Activated naive CD8-positive, alpha-beta T cell treated with anti-CD3 and anti-CD28 coated beads, Interleukin-2, amount 10 ng/mL, durations not matched to agents 7 days and 5 days (primary cell): ENCODE measurements around the gene PLA2G5. TPM values are rescaled to one million over a fixed set of nuclear protein-coding genes. Genes with fewer than 3 reads are reported as not detected.
"Not testable (repeated sequence)": the region's sequence is repeated elsewhere in the genome, so short reads cannot be mapped to it uniquely, and the experiment has no call there.

Experiments
- ATAC-seq: fragments of 150-1000 bp; cut with Tn5 transposase; one replicate; pipeline ENCODE4 v1.10.0; 2021; ENCODE audit warnings: low read depth, moderate library complexity
- POLR2A ChIA-PET: fragments of 350-600 bp; sonication (Branson Sonifier 250); formaldehyde crosslinking; loops from one replicate; lab custom pipeline; 2021; ENCODE audit warnings: antibody characterized with exemption; lab: Charles Lee
- DNase-seq: peaks from one replicate; pipeline ENCODE4 v3.0.0; 2021
- H3K27ac Mint-ChIP-seq: one replicate; pipeline ENCODE4 v1.8.0; 2022; ENCODE audit warnings: mild to moderate bottlenecking, mixed read lengths
- H3K27me3 Mint-ChIP-seq: one replicate; pipeline ENCODE4 v1.8.0; 2022; ENCODE audit warnings: mild to moderate bottlenecking, moderate library complexity, mixed read lengths
- H3K36me3 Mint-ChIP-seq: one replicate; pipeline ENCODE4 v1.8.0; 2021; ENCODE audit warnings: mild to moderate bottlenecking, mixed read lengths
- H3K4me1 Mint-ChIP-seq: one replicate; pipeline ENCODE4 v1.8.0; 2021; ENCODE audit warnings: mixed read lengths
- H3K4me3 Mint-ChIP-seq: one replicate; pipeline ENCODE4 v1.8.0; 2022; ENCODE audit warnings: mild to moderate bottlenecking, moderate library complexity, mixed read lengths
- H3K9me3 Mint-ChIP-seq: one replicate; pipeline ENCODE4 v1.8.0; 2021; ENCODE audit warnings: mixed read lengths
- total RNA-seq, 2 experiments: library from RNA; stranded (reverse); gene quantifications; one replicate each; pipeline ENCODE4 v1.2.3, GENCODE V29; 2021

Gene PLA2G5, protein sequence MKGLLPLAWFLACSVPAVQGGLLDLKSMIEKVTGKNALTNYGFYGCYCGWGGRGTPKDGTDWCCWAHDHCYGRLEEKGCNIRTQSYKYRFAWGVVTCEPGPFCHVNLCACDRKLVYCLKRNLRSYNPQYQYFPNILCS
- not detected for total RNA-seq

GRCh38 chr1:20069874-20070273 is at the start of gene PLA2G5:
Gene PLA2G5 (plus strand): TSS chr1:20070194. CDS start chr1:20084831, 14,637 bp downstream.
- H3K4me3 Mint-ChIP-seq = no peak within 1 kb of the TSS
- H3K27ac Mint-ChIP-seq = no peak within 1 kb of the TSS
- no peak for DNase-seq
- ATAC-seq = no peak
- POLR2A ChIA-PET = no interaction called here
- no peaks in the 10 kb centered on the region for H3K36me3 Mint-ChIP-seq
- no peaks in the 10 kb centered on the region for H3K9me3 Mint-ChIP-seq
- peaks cover 19% of the 10 kb centered on the region for H3K27me3 Mint-ChIP-seq
- no peaks in the 10 kb centered on the region for H3K4me1 Mint-ChIP-seq

GRCh38 chr1:20028125-20028524 is 41.9 kb upstream of the PLA2G5 start:
- no peaks in the 10 kb centered on the region for H3K36me3 Mint-ChIP-seq
- H3K27ac Mint-ChIP-seq = no peak overlapping the region
- no peak overlapping the region for H3K4me3 Mint-ChIP-seq
- H3K27me3 Mint-ChIP-seq = peaks cover 48% of the 10 kb centered on the region
- H3K4me1 Mint-ChIP-seq = no peaks in the 10 kb centered on the region
- no peak for DNase-seq
- POLR2A ChIA-PET = no interaction called here
- ATAC-seq = no peak
- H3K9me3 Mint-ChIP-seq = peaks cover 3% of the 10 kb centered on the region

- H3K9me3 Mint-ChIP-seq = peaks cover 3% of the 10 kb centered on the region
- DNase-seq (no peak), ATAC-seq (no peak)
- H3K27ac Mint-ChIP-seq = no peak overlapping the region
- no peaks in the 10 kb centered on the region for H3K4me1 Mint-ChIP-seq
- H3K36me3 Mint-ChIP-seq = no peaks in the 10 kb centered on the region
- POLR2A ChIA-PET = no interaction called here
- no peak overlapping the region for H3K4me3 Mint-ChIP-seq
- peaks cover 50% of the 10 kb centered on the region for H3K27me3 Mint-ChIP-seq
Measured at GRCh38 chr1:20028726-20029125, 41.3 kb upstream of the PLA2G5 start.

GRCh38 chr1:20029178-20029912 is 40.6 kb upstream of the PLA2G5 start:
- POLR2A ChIA-PET = no interaction called here
- no peak overlapping the region for H3K4me3 Mint-ChIP-seq
- DNase-seq (no peak), ATAC-seq (no peak)
- H3K27ac Mint-ChIP-seq = no peak overlapping the region
- H3K36me3 Mint-ChIP-seq = no peaks in the 10 kb centered on the region
- peaks cover 45% of the 10 kb centered on the region for H3K27me3 Mint-ChIP-seq
- peaks cover 3% of the 10 kb centered on the region for H3K9me3 Mint-ChIP-seq
- H3K4me1 Mint-ChIP-seq = no peaks in the 10 kb centered on the region

- H3K4me1 Mint-ChIP-seq, ATAC-seq, H3K4me3 Mint-ChIP-seq, POLR2A ChIA-PET, H3K9me3 Mint-ChIP-seq, H3K27ac Mint-ChIP-seq, H3K36me3 Mint-ChIP-seq, DNase-seq: not testable (repeated sequence)
- H3K27me3 Mint-ChIP-seq = peaks cover 42% of the 10 kb centered on the region
Measured at GRCh38 chr1:20030436-20031151, 39.4 kb upstream of the PLA2G5 start.

DNA sequence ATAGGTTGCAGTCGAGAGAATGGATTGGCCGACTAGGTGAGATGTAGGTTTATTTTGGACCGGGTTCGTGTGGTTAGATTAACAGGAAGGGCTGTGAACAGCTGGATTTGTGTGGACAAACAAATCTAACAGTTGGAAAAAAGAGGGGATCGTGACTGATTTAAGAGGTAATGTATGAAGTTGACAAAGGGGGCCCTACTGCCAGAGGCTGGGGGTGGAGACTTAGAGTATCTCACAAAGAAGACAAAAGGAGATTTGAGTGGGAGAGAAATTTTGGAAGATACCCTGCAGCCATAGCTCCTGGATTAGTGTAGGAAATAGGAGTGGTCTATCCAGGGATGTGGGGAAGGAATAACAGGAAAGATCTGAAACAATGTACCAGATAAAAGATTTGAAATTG is 38.8 kb upstream of the PLA2G5 start:
- POLR2A ChIA-PET = no interaction called here
- Mint-ChIP-seq H3K27me3 (peaks cover 38% of the 10 kb centered on the region), H3K4me1 (no peaks in the 10 kb centered on the region), H3K4me3 (no peak overlapping the region), H3K36me3 (peaks cover 1% of the 10 kb centered on the region), H3K27ac (no peak overlapping the region), H3K9me3 (peaks cover 2% of the 10 kb centered on the region)
- ATAC-seq (no peak), DNase-seq (no peak)

- H3K4me3 Mint-ChIP-seq = no peak overlapping the region
- POLR2A ChIA-PET = no interaction called here
- H3K4me1 Mint-ChIP-seq = no peaks in the 10 kb centered on the region
- no peak overlapping the region for H3K27ac Mint-ChIP-seq
- H3K36me3 Mint-ChIP-seq = peaks cover 2% of the 10 kb centered on the region
- DNase-seq (no peak), ATAC-seq (no peak)
- peaks cover 2% of the 10 kb centered on the region for H3K9me3 Mint-ChIP-seq
- H3K27me3 Mint-ChIP-seq = peaks cover 31% of the 10 kb centered on the region
Measured at GRCh38 chr1:20031836-20032235, 38.2 kb upstream of the PLA2G5 start.

GRCh38 chr1:20032425-20032824 is 37.6 kb upstream of the PLA2G5 start:
- POLR2A ChIA-PET = no interaction called here
- Mint-ChIP-seq H3K4me1 (peaks cover under 1% of the 10 kb centered on the region), H3K4me3 (no peak overlapping the region), H3K27me3 (peaks cover 26% of the 10 kb centered on the region), H3K9me3 (peaks cover 6% of the 10 kb centered on the region), H3K27ac (no peak overlapping the region), H3K36me3 (peaks cover 6% of the 10 kb centered on the region)
- no peak for DNase-seq
- ATAC-seq = no peak

- no peak overlapping the region for H3K27ac Mint-ChIP-seq
- H3K4me3 Mint-ChIP-seq = no peak overlapping the region
- peaks cover 6% of the 10 kb centered on the region for H3K9me3 Mint-ChIP-seq
- POLR2A ChIA-PET = no interaction called here
- H3K4me1 Mint-ChIP-seq = peaks cover 9% of the 10 kb centered on the region
- peaks cover 6% of the 10 kb centered on the region for H3K36me3 Mint-ChIP-seq
- H3K27me3 Mint-ChIP-seq = peaks cover 22% of the 10 kb centered on the region
- no peak for DNase-seq
- no peak for ATAC-seq
Measured at GRCh38 chr1:20033420-20033819, 36.6 kb upstream of the PLA2G5 start.

DNA sequence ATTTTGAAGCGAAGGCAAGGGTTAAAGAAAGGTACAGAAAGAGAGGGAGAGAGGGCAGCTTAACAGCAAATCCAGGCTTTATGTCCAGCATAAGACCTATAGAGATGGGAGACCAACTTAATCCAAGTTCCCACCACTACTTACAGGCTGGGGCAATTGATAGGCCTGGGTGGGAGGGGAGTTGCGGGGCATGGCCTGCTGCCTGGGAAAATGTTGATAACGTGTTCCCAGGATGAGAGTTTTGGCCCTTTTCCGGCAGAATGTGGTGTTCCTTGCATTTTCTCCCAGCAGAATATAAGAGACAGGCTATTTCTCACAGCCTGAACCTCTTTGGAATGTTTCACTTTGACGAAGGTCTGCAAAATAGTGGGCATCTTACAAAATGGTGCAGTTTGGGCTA is 34.9 kb upstream of the PLA2G5 start:
- DNase-seq (no peak), ATAC-seq (no peak)
- no peak overlapping the region for H3K4me3 Mint-ChIP-seq
- H3K4me1 Mint-ChIP-seq = peaks cover 11% of the 10 kb centered on the region
- peaks cover 6% of the 10 kb centered on the region for H3K9me3 Mint-ChIP-seq
- peaks cover 6% of the 10 kb centered on the region for H3K36me3 Mint-ChIP-seq
- POLR2A ChIA-PET = no interaction called here
- peaks cover 17% of the 10 kb centered on the region for H3K27me3 Mint-ChIP-seq
- H3K27ac Mint-ChIP-seq = no peak overlapping the region

DNA sequence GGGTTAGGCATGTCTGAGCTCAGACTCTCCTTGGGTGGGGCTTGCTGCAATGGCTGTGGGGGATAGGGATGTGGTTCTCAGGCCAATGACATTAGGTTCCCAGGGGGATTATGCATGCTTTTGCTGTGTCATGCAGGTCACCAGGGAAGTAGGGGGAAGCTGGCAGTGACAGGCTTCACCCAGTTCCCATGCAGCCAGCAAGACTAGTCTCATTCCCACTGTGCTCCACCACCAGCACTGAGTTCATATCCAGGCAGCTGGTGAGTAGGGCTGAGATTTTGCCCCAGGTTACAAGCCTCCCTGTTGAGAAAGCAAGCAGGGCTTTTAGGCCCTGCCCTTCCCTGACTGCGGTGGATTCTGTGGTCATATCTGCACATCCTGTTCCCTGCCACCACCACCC is 32.1 kb upstream of the PLA2G5 start:
- no peak for DNase-seq
- POLR2A ChIA-PET = no interaction called here
- Mint-ChIP-seq H3K27me3 (peaks cover 16% of the 10 kb centered on the region), H3K36me3 (peaks cover 6% of the 10 kb centered on the region), H3K4me3 (no peak overlapping the region), H3K4me1 (peaks cover 11% of the 10 kb centered on the region), H3K9me3 (peaks cover 6% of the 10 kb centered on the region), H3K27ac (no peak overlapping the region)
- ATAC-seq = no peak

DNA sequence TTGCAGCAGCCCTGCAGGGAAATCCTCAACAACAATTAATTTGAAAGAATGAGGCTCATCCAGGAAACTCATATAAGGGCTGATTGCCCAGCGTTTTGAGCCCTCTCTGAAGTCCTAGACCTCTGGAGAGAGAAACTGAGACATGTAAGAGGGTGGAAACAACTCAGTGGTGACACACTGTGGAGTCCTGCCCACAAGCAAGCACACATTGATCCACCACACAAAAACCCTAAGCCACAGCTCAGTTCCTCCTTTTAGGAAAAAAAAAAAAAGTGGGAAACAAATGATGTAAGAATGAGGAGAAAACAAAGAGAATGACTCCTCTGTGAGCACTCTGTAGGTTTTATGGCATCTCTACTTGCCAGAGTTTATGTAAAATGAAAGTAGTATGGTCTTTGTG is 22.9 kb upstream of the PLA2G5 start:
- POLR2A ChIA-PET = no interaction called here
- peaks cover 10% of the 10 kb centered on the region for H3K9me3 Mint-ChIP-seq
- DNase-seq (no peak), ATAC-seq (no peak)
- no peaks in the 10 kb centered on the region for H3K36me3 Mint-ChIP-seq
- H3K4me3 Mint-ChIP-seq = no peak overlapping the region
- no peak overlapping the region for H3K27ac Mint-ChIP-seq
- no peaks in the 10 kb centered on the region for H3K27me3 Mint-ChIP-seq
- H3K4me1 Mint-ChIP-seq = no peaks in the 10 kb centered on the region

- no peak for DNase-seq
- ATAC-seq = no peak
- peaks cover 17% of the 10 kb centered on the region for H3K9me3 Mint-ChIP-seq
- no peaks in the 10 kb centered on the region for H3K27me3 Mint-ChIP-seq
- H3K36me3 Mint-ChIP-seq = peaks cover 2% of the 10 kb centered on the region
- H3K27ac Mint-ChIP-seq = no peak overlapping the region
- H3K4me1 Mint-ChIP-seq = no peaks in the 10 kb centered on the region
- H3K4me3 Mint-ChIP-seq = no peak overlapping the region
- POLR2A ChIA-PET = no interaction called here
Measured at GRCh38 chr1:20048563-20048962, 21.4 kb upstream of the PLA2G5 start.
